Measurements from ENCODE around the gene CCDC170. TPM values are rescaled to one million over a fixed set of nuclear protein-coding genes. Genes with fewer than 3 reads are reported as not detected.

The CCDC170 gene
- total and polyA plus RNA-seq, 4 donors: 0.37 to 0.59 (median 0.45) TPM

DNA sequence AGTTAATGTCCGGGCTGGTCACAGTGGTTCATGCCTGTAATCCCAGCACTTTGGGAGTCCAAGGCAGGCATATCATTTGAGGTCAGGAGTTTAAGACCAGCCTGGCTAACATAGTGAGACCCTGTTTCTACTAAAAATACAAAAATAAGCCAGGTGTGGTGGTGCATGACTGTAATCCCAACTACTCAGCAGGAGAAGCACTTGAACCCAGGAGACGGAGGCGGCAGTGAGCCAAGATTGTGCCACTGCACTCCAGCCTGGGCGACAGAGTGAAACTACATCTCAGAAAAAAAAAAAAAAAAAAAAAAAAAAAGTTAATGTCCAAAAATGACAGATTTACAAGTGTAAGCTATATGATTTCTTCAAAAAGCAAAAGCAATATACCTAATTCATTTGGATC is 124.9 kb downstream of the CCDC170 start:
- TF ChIP-seq RXRA (IDR thresholded peaks at IDR 0.05): no peak
- TF ChIP-seq HNF4G (IDR thresholded peaks at IDR 0.05): no peak
- TF ChIP-seq GABPA (IDR thresholded peaks at IDR 0.05 in 1 of 2, conservative IDR thresholded peaks at IDR 0.05 in 1 of 2): no peak
- no peak overlapping the region for H3K9ac ChIP-seq (ENCODE audit: low read depth in 1 of 2, low read length in 2 of 2)
- peaks cover 2 to 32% (median 20%) of the 10 kb centered on the region in 4 donors for H3K4me1 ChIP-seq (ENCODE audit: control insufficient read depth in 4 of 4, insufficient read depth in 4 of 4, low read length in 3 of 4)
- H3K27me3 ChIP-seq (ENCODE audit: control insufficient read depth in 4 of 4, insufficient read depth in 4 of 4, low read length in 3 of 4): no peaks in the 10 kb centered on the region
- H3K9me3 ChIP-seq (ENCODE audit: control insufficient read depth in 4 of 4, low read length in 3 of 4): no peaks in the 10 kb centered on the region
- no peak overlapping the region for H3K4me3 ChIP-seq (ENCODE audit: low read depth in 1 of 3, low read length in 3 of 3)
- H3K27ac ChIP-seq (ENCODE audit: low read depth in 1 of 2, low read length in 2 of 2): no peak overlapping the region
- WGBS: 86% methylated on average over 4 of the region's 4 CpGs
- no peak for DNase-seq (ENCODE audit: low spot score)
- H3K36me3 ChIP-seq (ENCODE audit: control insufficient read depth in 4 of 4, insufficient read depth in 3 of 4, low read depth in 1 of 4, low read length in 3 of 4): no peaks in the 10 kb centered on the region

DNA sequence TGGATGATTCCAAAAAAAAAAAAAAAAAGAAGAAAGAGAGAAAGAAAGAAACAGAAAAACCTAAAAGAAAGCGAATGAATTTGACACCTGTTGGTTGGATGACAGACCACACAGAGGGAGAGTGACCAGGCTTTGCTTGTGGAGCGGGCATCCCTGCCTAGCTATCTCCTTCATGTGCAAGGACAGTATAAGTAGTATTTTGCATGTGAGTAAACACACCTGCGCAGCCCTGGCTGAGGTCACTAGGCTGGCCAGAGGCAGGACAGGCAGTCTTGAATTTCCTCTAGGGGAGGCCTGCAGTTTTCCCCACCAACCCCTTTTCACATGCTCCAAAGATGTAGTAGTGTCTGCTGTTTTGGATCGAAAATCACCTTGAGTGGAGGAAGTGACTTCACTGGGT is 126.4 kb downstream of the CCDC170 start:
- Histone ChIP-seq H3K27me3 (ENCODE audit: control insufficient read depth in 4 of 4, insufficient read depth in 4 of 4, low read length in 3 of 4) (no peaks in the 10 kb centered on the region), H3K9me3 (ENCODE audit: control insufficient read depth in 4 of 4, low read length in 3 of 4) (no peaks in the 10 kb centered on the region), H3K27ac (ENCODE audit: low read depth in 1 of 2, low read length in 2 of 2) (no peak overlapping the region), H3K9ac (ENCODE audit: low read depth in 1 of 2, low read length in 2 of 2) (no peak overlapping the region), H3K36me3 (ENCODE audit: control insufficient read depth in 4 of 4, insufficient read depth in 3 of 4, low read depth in 1 of 4, low read length in 3 of 4) (no peaks in the 10 kb centered on the region), H3K4me3 (ENCODE audit: low read depth in 1 of 3, low read length in 3 of 3) (no peak overlapping the region), H3K4me1 (ENCODE audit: control insufficient read depth in 4 of 4, insufficient read depth in 4 of 4, low read length in 3 of 4) (peaks cover 2 to 30% (median 20%) of the 10 kb centered on the region in 4 donors)
- DNase-seq (ENCODE audit: low spot score): no peak
- no peak for TF ChIP-seq EGR1 (IDR thresholded peaks at IDR 0.05; ENCODE audit: low read depth in 2 of 2)
- no peak for TF ChIP-seq TAF1 (conservative IDR thresholded peaks at IDR 0.05)
- TF ChIP-seq FOXA1 (IDR thresholded peaks at IDR 0.05): no peak
- no peak for TF ChIP-seq HNF4G (IDR thresholded peaks at IDR 0.05)
- no peak for TF ChIP-seq SP1 (IDR thresholded peaks at IDR 0.05)
- no peak for TF ChIP-seq GABPA (IDR thresholded peaks at IDR 0.05 in 1 of 2, conservative IDR thresholded peaks at IDR 0.05 in 1 of 2)
- no peak for TF ChIP-seq YY1 (IDR thresholded peaks at IDR 0.05)
- TF ChIP-seq, protein P1, sequence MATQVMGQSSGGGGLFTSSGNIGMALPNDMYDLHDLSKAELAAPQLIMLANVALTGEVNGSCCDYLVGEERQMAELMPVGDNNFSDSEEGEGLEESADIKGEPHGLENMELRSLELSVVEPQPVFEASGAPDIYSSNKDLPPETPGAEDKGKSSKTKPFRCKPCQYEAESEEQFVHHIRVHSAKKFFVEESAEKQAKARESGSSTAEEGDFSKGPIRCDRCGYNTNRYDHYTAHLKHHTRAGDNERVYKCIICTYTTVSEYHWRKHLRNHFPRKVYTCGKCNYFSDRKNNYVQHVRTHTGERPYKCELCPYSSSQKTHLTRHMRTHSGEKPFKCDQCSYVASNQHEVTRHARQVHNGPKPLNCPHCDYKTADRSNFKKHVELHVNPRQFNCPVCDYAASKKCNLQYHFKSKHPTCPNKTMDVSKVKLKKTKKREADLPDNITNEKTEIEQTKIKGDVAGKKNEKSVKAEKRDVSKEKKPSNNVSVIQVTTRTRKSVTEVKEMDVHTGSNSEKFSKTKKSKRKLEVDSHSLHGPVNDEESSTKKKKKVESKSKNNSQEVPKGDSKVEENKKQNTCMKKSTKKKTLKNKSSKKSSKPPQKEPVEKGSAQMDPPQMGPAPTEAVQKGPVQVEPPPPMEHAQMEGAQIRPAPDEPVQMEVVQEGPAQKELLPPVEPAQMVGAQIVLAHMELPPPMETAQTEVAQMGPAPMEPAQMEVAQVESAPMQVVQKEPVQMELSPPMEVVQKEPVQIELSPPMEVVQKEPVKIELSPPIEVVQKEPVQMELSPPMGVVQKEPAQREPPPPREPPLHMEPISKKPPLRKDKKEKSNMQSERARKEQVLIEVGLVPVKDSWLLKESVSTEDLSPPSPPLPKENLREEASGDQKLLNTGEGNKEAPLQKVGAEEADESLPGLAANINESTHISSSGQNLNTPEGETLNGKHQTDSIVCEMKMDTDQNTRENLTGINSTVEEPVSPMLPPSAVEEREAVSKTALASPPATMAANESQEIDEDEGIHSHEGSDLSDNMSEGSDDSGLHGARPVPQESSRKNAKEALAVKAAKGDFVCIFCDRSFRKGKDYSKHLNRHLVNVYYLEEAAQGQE (IDR thresholded peaks at IDR 0.05): no peak
- TF ChIP-seq, protein P2, sequence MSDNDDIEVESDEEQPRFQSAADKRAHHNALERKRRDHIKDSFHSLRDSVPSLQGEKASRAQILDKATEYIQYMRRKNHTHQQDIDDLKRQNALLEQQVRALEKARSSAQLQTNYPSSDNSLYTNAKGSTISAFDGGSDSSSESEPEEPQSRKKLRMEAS (IDR thresholded peaks at IDR 0.05): no peak
- TF ChIP-seq, protein P3, sequence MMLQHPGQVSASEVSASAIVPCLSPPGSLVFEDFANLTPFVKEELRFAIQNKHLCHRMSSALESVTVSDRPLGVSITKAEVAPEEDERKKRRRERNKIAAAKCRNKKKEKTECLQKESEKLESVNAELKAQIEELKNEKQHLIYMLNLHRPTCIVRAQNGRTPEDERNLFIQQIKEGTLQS (IDR thresholded peaks at IDR 0.05): no peak
- TF ChIP-seq HNF4A (conservative IDR thresholded peaks at IDR 0.05): no peak
- TF ChIP-seq FOXA2 (IDR thresholded peaks at IDR 0.05): no peak
- TF ChIP-seq NR2F2 (IDR thresholded peaks at IDR 0.05): no peak
- TF ChIP-seq, protein P4, sequence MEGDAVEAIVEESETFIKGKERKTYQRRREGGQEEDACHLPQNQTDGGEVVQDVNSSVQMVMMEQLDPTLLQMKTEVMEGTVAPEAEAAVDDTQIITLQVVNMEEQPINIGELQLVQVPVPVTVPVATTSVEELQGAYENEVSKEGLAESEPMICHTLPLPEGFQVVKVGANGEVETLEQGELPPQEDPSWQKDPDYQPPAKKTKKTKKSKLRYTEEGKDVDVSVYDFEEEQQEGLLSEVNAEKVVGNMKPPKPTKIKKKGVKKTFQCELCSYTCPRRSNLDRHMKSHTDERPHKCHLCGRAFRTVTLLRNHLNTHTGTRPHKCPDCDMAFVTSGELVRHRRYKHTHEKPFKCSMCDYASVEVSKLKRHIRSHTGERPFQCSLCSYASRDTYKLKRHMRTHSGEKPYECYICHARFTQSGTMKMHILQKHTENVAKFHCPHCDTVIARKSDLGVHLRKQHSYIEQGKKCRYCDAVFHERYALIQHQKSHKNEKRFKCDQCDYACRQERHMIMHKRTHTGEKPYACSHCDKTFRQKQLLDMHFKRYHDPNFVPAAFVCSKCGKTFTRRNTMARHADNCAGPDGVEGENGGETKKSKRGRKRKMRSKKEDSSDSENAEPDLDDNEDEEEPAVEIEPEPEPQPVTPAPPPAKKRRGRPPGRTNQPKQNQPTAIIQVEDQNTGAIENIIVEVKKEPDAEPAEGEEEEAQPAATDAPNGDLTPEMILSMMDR (IDR thresholded peaks at IDR 0.05; ENCODE audit: low read depth, low read length, missing input control): no peak
- no peak for TF ChIP-seq JUND (IDR thresholded peaks at IDR 0.05)
- no peak for TF ChIP-seq ZBTB33 (IDR thresholded peaks at IDR 0.05)
- TF ChIP-seq RXRA (IDR thresholded peaks at IDR 0.05): no peak
- TF ChIP-seq RAD21 (IDR thresholded peaks at IDR 0.05): no peak
- 89% methylated on average over 4 of the region's 4 CpGs for WGBS
